ENCODE measurements around the gene CLEC2B.

CLEC2B gene

GRCh38 chr12:9868311-9868801 is 798 bp downstream of the CLEC2B start:
- no peak for DNase-seq

DNA sequence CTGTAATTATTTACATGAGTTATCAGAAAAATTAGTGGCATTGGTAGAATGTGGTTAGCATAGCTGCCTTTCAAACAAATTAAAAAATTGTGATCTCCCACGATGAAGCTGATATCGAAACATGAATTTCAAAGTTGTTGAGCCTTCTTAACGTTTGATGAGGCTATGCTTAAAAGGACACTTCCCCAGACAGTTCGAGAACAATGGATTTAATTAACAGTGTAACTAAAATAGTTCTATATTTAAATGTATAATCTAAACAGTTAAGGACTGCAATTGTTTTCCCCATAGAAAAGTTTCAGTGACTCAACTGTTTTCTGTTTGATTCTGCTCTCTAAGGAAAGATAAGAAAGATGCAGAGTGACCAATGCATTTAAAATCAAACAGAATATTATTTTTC is 1.6 kb downstream of the CLEC2B start:
- no peak for DNase-seq

DNA sequence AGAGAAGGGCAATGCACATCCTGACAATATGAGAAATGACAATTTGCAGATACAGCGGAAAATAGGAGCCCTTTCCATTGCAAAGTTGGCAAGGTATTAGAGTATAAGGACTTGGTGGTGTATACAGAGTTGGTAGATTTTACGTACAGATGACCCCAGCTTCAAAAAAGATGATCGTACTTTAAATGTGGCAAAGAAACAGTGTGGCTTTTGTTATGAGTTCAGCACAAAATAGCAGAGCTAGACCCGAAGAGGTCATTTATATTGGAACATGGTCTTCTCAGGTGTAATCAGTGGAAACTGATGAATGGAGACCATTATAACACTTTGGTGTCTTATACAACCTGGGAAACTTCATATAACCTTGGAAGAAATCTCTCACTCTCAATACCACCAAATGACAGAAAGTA is 2.3 kb downstream of the CLEC2B start:
- no peak for DNase-seq

GRCh38 chr12:9864913-9865675 is 4.1 kb downstream of the CLEC2B start:
- DNase-seq = no peak

DNA sequence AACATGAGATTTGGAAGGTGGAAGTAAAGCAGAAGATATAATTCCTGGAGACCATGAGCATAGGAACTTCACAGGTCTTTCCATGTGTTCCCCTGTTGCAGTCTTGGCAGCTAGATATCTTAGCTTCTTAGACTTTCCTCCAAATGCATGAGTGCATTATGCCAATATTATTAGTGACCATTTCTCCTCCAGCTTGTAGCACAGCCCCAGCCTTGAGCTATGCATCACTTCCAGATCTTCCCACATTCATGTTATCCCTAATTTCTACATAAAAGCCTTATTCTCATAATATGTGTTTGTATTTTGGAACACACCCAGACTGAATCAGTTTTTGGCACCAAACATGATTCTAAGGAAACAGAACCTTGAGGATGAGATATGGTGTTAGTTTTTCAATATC is 11.0 kb downstream of the CLEC2B start:
- DNase-seq = no peak

GRCh38 chr12:9856894-9857293 is 12.3 kb downstream of the CLEC2B start:
- DNase-seq = no peak

DNA sequence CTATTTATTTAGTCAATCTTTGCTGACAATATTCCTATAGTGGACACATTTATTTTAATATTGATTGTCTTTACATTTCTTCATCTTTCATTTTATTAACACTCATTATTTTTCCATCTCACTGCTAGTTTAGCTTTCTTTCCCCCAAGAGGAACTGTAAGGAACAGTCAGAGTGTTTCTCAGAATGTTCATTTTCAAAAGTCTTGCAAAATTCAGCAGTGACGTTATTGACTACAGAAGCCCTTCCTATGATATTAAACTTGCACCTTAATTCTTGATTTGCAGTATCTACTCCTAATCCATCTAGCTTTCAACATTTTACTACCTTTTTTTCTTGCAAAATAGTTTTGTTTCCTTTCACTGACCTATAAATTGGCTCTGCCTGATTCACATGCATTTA is 13.0 kb downstream of the CLEC2B start:
- no peak for DNase-seq

DNA sequence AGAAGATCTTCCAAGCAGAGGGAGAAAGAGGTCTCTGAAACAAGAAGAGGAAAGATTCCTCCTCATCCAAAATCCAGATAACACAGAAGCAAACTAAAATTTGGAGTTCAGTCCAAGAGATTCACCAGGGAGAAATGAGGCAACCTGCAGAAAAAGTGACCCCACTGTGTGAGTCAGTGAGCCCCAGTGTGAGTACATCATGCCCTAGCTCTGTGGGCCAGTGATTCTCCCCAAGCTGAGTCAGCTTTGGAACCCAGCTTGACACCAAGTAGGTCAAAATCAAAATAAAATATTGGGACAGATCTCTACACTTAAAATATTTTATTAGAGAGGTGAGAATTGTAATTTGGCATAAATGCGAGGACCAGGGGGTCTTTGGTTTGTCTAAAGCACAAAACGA is 17.2 kb downstream of the CLEC2B start:
- no peak for DNase-seq

DNA sequence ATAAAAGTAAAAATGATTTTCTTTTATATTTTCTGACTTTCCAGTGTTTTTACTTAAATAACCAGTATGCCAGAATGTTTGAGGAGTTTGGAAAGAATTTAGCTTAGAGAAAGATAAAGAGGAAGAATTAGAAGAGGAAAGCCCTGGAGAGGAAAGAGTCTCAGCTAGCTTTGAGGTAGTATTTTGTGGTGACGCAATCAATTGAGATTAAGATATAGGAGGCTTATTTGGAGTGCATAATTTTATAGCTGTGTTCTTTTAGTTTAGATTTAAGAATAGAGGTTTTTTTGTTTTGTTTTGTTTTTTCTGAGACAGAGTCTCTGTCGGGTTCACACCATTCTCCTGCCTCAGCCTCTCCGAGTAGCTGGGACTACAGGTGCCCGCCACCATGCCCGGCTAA is 18.1 kb downstream of the CLEC2B start:
- DNase-seq = no peak

DNA sequence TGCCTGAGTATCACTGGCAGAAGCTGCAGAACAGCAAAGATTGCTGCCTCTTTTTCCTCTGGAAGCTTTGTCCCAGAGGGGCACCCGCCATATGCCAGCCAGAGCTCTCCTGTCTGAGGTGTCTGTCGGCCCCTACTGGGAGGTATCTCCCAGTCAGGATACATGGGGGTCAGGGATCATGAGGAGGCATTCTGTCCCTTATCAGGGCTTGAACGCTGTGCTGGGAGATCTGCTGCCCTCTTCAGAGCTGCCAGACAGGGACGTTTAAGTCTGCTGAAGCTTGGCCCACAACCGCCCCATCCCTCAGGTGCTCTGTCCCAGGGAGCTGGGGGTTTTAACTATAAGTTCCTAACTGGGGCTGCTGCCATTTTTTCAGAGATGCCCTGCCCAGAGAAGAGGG is 20.3 kb downstream of the CLEC2B start:
- no peak for DNase-seq

DNA sequence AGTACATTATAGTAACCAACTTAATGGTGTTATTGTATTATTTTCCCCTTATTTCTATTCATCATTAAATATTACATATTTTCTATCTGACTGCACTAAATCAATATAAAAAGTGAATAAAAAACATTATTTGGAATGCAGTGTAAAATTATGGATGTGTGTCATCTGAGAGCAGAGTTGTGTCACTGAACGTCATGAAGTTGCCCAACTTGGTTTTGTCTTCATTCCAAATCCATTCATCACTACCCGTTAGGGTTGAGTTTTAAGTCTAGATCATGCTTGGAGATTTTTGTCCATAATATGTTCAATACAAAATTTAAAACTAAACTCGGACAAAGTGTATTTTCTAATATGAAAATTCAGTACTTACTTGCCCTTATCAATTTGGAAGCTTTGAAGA is 25.7 kb downstream of the CLEC2B start:
- DNase-seq = no peak

DNA sequence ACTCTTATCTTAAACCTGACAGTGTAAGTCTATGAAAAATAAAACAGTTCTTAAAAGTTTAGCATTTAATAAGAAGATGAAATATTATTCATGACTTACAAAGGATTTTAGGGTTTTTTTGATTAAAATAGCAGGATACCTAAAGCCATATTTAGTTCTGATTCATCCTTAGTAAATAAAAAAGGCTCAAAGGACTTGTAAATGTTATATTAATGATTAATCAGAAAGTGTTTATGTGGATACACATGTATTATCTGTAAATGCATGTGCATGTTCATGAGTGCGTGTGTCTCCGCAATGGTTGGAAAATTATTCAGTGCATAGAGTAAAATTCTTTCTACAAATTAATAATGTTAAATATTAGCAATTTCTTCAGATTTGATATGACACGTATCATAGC is 37.4 kb downstream of the CLEC2B start:
- no peak for DNase-seq

DNA sequence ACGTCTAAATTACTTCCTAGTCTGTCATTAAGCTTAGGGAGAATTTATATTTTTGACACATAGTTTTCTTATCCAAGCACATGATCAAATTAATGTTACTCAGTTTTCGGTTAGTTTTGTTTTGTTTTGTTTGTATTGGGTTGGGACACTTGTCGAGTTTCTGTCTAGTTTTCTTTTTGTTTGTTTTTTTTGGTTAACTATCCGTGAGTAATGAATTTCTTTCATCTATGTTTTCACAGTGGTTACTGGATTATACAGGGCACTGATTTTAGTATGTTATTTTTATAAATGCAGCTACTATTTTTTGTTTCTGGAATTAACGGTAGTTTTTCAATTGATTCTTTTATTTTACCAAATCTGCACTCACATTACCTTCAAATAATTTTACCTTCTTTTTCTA is 39.2 kb downstream of the CLEC2B start:
- no peak for DNase-seq

- no peak for DNase-seq
Observed at GRCh38 chr12:9829483-9829882, 39.7 kb downstream of the CLEC2B start.

- no peak for DNase-seq
Observed at GRCh38 chr12:9827209-9827888, 41.8 kb downstream of the CLEC2B start, which contains the start of gene KLRF1. Gene KLRF1, plus strand, starts transcription at chr12:9827481. Its CDS starts 64 bp downstream, at chr12:9827545.

- DNase-seq = no peak
Observed at GRCh38 chr12:9820281-9820930, 48.7 kb downstream of the CLEC2B start.

DNA sequence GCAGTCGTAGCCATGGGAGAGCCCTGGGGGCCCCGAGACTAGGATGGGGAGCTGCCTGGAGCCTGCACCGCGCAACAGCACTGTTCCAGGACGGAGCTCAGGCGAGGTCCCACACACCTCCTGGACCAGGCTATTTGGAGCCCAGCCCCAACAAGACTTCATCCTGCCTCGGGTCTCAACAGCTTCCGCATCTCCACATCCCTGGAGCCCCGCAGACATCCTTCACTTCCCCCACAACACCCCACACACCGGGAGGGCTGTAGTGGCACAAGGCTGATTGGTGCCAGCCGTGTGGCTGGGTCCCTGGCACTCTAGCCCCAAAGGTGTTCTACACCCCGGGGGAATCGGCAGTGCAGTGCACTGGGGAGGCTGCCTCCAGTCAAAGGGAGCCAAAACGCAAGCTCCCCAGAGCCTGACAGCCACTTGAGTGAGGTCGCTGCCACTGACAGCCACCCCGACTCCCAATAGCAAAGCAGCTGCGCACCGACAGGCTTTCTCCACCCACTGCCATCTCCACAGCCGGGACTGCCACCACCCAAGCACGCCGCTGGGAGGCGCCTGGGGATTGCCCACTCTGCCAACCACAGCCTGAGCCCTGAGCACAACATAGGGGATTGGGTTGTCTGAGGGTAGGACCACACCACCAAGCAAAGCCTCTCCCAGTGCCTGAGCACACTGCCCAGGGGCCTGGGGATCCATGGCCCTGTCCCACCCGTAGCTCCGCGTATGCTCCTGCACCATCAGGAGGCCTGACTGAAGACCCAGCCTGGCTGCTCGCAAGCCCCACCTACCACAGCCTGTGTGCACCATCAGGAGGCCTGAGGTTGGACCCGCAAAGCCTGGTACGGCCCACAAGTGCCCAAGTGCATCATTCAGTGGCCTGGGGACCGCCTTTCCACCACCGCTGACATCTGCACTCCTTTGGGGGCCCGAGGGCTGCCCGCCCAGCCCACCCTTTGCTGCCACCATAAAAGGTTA is 55.0 kb downstream of the CLEC2B start:
- no peak for DNase-seq

- no peak for DNase-seq
Observed at GRCh38 chr12:9811621-9812020, 57.5 kb downstream of the CLEC2B start.

- no peak for DNase-seq
Observed at GRCh38 chr12:9810671-9811070, 58.5 kb downstream of the CLEC2B start.

DNA sequence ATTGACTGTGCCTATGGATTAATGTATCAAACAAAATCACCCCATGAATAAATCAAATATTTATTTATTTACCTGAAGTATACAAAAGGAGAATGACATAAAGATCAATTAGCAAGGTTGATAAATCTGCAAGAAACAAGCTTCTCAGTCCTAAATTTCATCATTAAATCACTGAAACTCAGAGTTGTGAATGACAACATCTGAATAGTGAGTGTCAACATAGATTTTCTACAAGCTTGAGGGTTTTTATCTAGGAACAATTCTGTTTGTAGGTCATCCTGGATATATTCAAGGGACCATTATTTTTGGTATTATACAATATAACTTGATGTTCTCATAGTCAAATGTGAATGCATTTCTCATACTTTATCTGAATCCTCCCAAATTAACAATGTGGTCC is 59.3 kb downstream of the CLEC2B start:
- no peak for DNase-seq

- no peak for DNase-seq
Observed at GRCh38 chr12:9809338-9809737, 59.8 kb downstream of the CLEC2B start.

- no peak for DNase-seq
Observed at GRCh38 chr12:9808504-9808903, 60.6 kb downstream of the CLEC2B start.

- no peak for DNase-seq
Observed at GRCh38 chr12:9806714-9807113, 62.4 kb downstream of the CLEC2B start.
